Activated T-cell treated with anti-CD3 and anti-CD28 coated beads for 4 hours (primary cell): ENCODE measurements around the gene SBNO1.

Experiments used
- DNase-seq: peaks from one replicate; pipeline ENCODE4 v3.0.0-alpha.2; 2020

SBNO1 gene

GRCh38 chr12:123243671-123244262, 120.9 kb downstream of the SBNO1 start:
- DNase-seq = no peak

- DNase-seq = no peak
Observed at GRCh38 chr12:123242116-123242904, 122.3 kb downstream of the SBNO1 start.
